ENCODE measurements around the gene LIME1.

DNA sequence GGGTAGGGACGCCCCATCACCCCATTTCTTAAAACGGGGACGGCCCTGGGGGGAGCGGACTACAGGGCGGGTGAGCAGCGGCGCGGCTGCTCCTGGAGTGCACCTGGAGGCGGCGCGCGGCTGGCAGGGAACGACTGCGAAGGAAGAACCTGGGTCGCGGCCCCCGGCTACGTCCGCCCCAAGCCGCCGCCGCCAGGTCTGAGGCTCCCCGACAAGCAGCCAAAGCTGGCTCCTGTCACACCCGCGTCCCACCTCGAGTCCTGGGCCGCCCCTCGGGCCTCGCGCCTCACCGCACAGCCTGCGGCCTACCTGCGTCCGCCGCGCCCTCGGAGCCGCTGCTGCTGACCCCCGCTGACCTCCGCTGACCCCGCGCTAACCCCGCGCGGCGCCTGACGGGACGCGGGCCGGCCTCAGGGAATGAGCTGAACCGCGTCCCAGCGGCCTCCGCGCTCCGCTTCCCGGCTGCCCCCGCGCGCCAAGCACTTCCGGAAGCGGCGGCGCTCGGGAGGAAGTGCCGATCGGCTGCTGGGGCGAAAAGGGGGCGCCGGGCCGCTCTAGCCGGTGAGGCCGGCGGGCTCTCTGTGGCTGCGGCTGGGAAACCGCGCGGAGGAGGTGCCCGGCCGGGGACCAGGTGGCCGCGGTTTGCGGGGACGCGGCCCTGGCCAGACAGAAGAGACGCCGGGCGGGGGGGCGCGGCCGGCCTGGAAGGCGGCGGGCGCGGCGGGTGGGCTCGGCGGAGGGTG is 28.7 kb upstream of the LIME1 start, which contains the start of the genes ARFRP1 and ZGPAT:
- TF ChIP-seq, protein P1, sequence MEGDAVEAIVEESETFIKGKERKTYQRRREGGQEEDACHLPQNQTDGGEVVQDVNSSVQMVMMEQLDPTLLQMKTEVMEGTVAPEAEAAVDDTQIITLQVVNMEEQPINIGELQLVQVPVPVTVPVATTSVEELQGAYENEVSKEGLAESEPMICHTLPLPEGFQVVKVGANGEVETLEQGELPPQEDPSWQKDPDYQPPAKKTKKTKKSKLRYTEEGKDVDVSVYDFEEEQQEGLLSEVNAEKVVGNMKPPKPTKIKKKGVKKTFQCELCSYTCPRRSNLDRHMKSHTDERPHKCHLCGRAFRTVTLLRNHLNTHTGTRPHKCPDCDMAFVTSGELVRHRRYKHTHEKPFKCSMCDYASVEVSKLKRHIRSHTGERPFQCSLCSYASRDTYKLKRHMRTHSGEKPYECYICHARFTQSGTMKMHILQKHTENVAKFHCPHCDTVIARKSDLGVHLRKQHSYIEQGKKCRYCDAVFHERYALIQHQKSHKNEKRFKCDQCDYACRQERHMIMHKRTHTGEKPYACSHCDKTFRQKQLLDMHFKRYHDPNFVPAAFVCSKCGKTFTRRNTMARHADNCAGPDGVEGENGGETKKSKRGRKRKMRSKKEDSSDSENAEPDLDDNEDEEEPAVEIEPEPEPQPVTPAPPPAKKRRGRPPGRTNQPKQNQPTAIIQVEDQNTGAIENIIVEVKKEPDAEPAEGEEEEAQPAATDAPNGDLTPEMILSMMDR (conservative IDR thresholded peaks at IDR 0.05), result no peak
- TF ChIP-seq ZFX (IDR thresholded peaks at IDR 0.05), result peak; percentile 100

Data from C4-2B (cell line).